Hepatocyte (in vitro differentiated cells): ENCODE data around the gene GRB14. TPM values are rescaled to one million over a fixed set of nuclear protein-coding genes. Genes with fewer than 3 reads are reported as not detected.

Experiments used
- DNase-seq: peaks from one replicate; pipeline ENCODE4 v3.0.0-alpha.2; 2016; ENCODE audit warnings: low spot score
- H2AFZ ChIP-seq: fragments of 200-600 bp; sonication (generic); 2 replicates; pipeline ENCODE4 v1.6.0; 2016; ENCODE audit warnings: antibody characterized with exemption, mild to moderate bottlenecking
- H3K27ac ChIP-seq: fragments of 200-600 bp; sonication (generic); 2 replicates; pipeline ENCODE4 v1.5.1; 2016; ENCODE audit warnings: mild to moderate bottlenecking
- H3K27me3 ChIP-seq: fragments of 200-600 bp; sonication (generic); 2 replicates; pipeline ENCODE4 v1.6.1; 2016
- H3K36me3 ChIP-seq: fragments of 200-600 bp; sonication (generic); replicated peaks from 2 replicates; pipeline ENCODE4 v1.5.1; 2016; ENCODE audit warnings: low read depth; ENCODE audit not compliant: insufficient read depth
- H3K4me1 ChIP-seq: fragments of 200-600 bp; sonication (generic); 2 replicates; pipeline ENCODE4 v1.5.1; 2016; ENCODE audit warnings: mild to moderate bottlenecking, moderate library complexity; ENCODE audit not compliant: insufficient read depth
- H3K4me2 ChIP-seq: fragments of 200-600 bp; sonication (generic); 2 replicates; pipeline ENCODE4 v1.6.0; 2016
- H3K4me3 ChIP-seq: fragments of 200-600 bp; sonication (generic); 2 replicates; pipeline ENCODE4 v1.5.1; 2016; ENCODE audit warnings: mild to moderate bottlenecking
- H3K79me2 ChIP-seq: fragments of 200-600 bp; sonication (generic); 2 replicates; pipeline ENCODE4 v1.6.0; 2017; ENCODE audit warnings: mild to moderate bottlenecking
- H3K9me2 ChIP-seq: fragments of 200-600 bp; sonication (generic); replicated peaks from 2 replicates; pipeline ENCODE4 v1.6.0; 2017; ENCODE audit warnings: mild to moderate bottlenecking; ENCODE audit not compliant: insufficient read depth
- H3K9me3 ChIP-seq: fragments of 200-600 bp; sonication (generic); 2 replicates; pipeline ENCODE4 v1.5.1; 2016; ENCODE audit warnings: low read depth, mild to moderate bottlenecking
- H4K20me1 ChIP-seq: fragments of 200-600 bp; sonication (generic); 2 replicates; pipeline ENCODE4 v1.6.0; 2016; ENCODE audit warnings: mild to moderate bottlenecking; ENCODE audit not compliant: insufficient read depth, poor library complexity, severe bottlenecking
- CTCF ChIP-seq: fragments of 200-600 bp; sonication (generic); IDR thresholded peaks from 2 replicates; pipeline ENCODE4 v1.5.1; 2016; ENCODE audit warnings: antibody characterized with exemption, mild to moderate bottlenecking; ENCODE audit not compliant: poor library complexity
- EZH2 ChIP-seq: fragments of 200-600 bp; sonication (generic); IDR thresholded peaks from 2 replicates; pipeline ENCODE4 v1.6.1; 2016; ENCODE audit warnings: antibody characterized with exemption, mild to moderate bottlenecking, borderline replicate concordance
- EZH2phosphoT487 ChIP-seq: fragments of 200-600 bp; sonication (generic); IDR thresholded peaks from one replicate; pipeline ENCODE4 v1.6.1; 2018; ENCODE audit warnings: antibody characterized with exemption, mild to moderate bottlenecking, low read depth, moderate library complexity; ENCODE audit not compliant: unreplicated experiment, severe bottlenecking
- WGBS: methylation state at CpG from one replicate; pipeline ENCODE4 v1.1.6; 2016; ENCODE audit warnings: low lambda C conversion rate; ENCODE audit errors: missing lambda C conversion rate; 5-methylcytosine and 5-hydroxymethylcytosine counted together
- polyA plus RNA-seq: library from polyadenylated mRNA; unstranded; fragments of >200 nt; fragmentation: Nextera tagmentation; extraction: Ambion mirVana; gene quantifications from 2 replicates; pipeline ENCODE4 v1.2.1, GENCODE V29; 2016
- total RNA-seq: library from RNA; depleted of rRNA; stranded (reverse); fragments of >200 nt; gene quantifications from 2 replicates; pipeline ENCODE4 v1.2.3, GENCODE V29; 2014

Gene GRB14
- total and polyA plus RNA-seq, 2 experiments from 2014 or later = 4.2 to 4.5 TPM

- Histone ChIP-seq H3K9me2 (no peaks in the 10 kb centered on the region), H3K27me3 (no peaks in the 10 kb centered on the region), H4K20me1 (no peaks in the 10 kb centered on the region), H3K4me3 (no peak overlapping the region), H3K4me2 (no peak overlapping the region), H3K4me1 (no peaks in the 10 kb centered on the region), H3K79me2 (no peaks in the 10 kb centered on the region), H3K9me3 (no peaks in the 10 kb centered on the region), H2AFZ (no peak overlapping the region), H3K36me3 (no peaks in the 10 kb centered on the region), H3K27ac (no peak overlapping the region)
- WGBS = 41% methylated on average over 6 of the region's 6 CpGs
- DNase-seq = peak; percentile 42
- TF ChIP-seq EZH2phosphoT487 (no peak), CTCF (peak; percentile 52)
Measured at GRCh38 chr2:164495491-164496223, 125.6 kb downstream of the GRB14 start.

- H3K4me2 ChIP-seq = no peak overlapping the region
- H4K20me1 ChIP-seq = no peaks in the 10 kb centered on the region
- H3K79me2 ChIP-seq = no peaks in the 10 kb centered on the region
- whole genome bisulfite sequencing = 53% methylated on average over 1 of the region's 1 CpG
- H3K9me2 ChIP-seq = no peaks in the 10 kb centered on the region
- no peak overlapping the region for H2AFZ ChIP-seq
- H3K9me3 ChIP-seq = no peaks in the 10 kb centered on the region
- H3K27ac ChIP-seq = no peak overlapping the region
- no peaks in the 10 kb centered on the region for H3K27me3 ChIP-seq
- H3K36me3 ChIP-seq = no peaks in the 10 kb centered on the region
- TF ChIP-seq EZH2 (no peak), CTCF (no peak), EZH2phosphoT487 (no peak)
- no peak for DNase-seq
- no peaks in the 10 kb centered on the region for H3K4me1 ChIP-seq
- H3K4me3 ChIP-seq = no peak overlapping the region
Measured at GRCh38 chr2:164485541-164485940, 135.7 kb downstream of the GRB14 start.

GRCh38 chr2:164479460-164479859 lies 141.8 kb downstream of the GRB14 start:
- H3K27ac ChIP-seq = no peak overlapping the region
- no peaks in the 10 kb centered on the region for H3K27me3 ChIP-seq
- no peaks in the 10 kb centered on the region for H4K20me1 ChIP-seq
- H3K79me2 ChIP-seq = no peaks in the 10 kb centered on the region
- H3K4me1 ChIP-seq = no peaks in the 10 kb centered on the region
- DNase-seq = peak; percentile 47
- 10% methylated on average over 2 of the region's 2 CpGs for WGBS
- no peak overlapping the region for H2AFZ ChIP-seq
- no peaks in the 10 kb centered on the region for H3K9me3 ChIP-seq
- H3K4me2 ChIP-seq = no peak overlapping the region
- peak; percentile 64 for TF ChIP-seq CTCF
- no peak for TF ChIP-seq EZH2
- no peak overlapping the region for H3K4me3 ChIP-seq
- H3K36me3 ChIP-seq = no peaks in the 10 kb centered on the region
- no peaks in the 10 kb centered on the region for H3K9me2 ChIP-seq
